22Rv1 (cell line): ENCODE data around the gene MPL.

Experiments used
- ZFX ChIP-seq: fragments of 450-650 bp; IDR thresholded peaks from 2 replicates; pipeline ENCODE4 v1.6.1; 2017; ENCODE audit warnings: antibody characterized with exemption, borderline replicate concordance
- TF ChIP-seq, protein P1 (sequence below): fragments of 450-650 bp; IDR thresholded peaks from 2 replicates; pipeline ENCODE4 v1.5.1; 2017; ENCODE audit warnings: mild to moderate bottlenecking

DNA sequence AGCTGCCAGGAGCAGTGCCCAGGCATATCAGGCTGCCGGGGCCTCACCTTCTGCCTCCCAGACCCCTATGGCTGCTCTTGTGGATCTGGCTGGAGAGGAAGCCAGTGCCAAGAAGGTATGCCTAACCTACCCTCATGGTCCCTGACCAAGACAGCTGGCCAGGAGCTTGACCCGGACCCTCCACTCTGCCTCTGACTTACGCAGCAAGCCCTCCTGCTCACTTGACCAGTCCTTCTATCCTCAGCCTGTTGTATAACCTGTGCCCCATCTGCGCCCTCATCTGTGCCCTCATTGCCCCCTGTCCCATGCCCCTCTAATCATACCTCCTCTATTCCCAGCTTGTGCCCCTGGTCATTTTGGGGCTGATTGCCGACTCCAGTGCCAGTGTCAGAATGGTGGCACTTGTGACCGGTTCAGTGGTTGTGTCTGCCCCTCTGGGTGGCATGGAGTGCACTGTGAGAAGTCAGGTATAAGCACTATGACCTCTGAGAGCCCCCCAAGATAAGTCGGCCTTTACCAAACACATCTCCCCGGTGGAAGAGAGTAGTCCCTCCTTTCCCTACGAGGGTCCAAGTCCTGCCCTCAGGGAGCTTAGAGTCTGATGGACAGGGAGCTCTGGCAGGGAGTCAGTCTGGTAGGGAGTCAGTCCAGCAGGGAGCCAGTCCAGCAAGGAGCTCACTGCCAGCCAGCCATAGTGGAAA is 30.0 kb upstream of the MPL start:
- TF ChIP-seq, protein P1, sequence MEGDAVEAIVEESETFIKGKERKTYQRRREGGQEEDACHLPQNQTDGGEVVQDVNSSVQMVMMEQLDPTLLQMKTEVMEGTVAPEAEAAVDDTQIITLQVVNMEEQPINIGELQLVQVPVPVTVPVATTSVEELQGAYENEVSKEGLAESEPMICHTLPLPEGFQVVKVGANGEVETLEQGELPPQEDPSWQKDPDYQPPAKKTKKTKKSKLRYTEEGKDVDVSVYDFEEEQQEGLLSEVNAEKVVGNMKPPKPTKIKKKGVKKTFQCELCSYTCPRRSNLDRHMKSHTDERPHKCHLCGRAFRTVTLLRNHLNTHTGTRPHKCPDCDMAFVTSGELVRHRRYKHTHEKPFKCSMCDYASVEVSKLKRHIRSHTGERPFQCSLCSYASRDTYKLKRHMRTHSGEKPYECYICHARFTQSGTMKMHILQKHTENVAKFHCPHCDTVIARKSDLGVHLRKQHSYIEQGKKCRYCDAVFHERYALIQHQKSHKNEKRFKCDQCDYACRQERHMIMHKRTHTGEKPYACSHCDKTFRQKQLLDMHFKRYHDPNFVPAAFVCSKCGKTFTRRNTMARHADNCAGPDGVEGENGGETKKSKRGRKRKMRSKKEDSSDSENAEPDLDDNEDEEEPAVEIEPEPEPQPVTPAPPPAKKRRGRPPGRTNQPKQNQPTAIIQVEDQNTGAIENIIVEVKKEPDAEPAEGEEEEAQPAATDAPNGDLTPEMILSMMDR = no peak
- TF ChIP-seq ZFX = no peak
